DND-41 (cell line): ENCODE measurements around the gene CD22.

ENCODE experiments used
- EZH2 ChIP-seq: IDR thresholded peaks from 3 replicates; pipeline ENCODE4 v1.6.1; 2012; ENCODE audit warnings: borderline replicate concordance, low read depth, mild to moderate bottlenecking, moderate library complexity, low read length, inconsistent platforms; ENCODE audit not compliant: severe bottlenecking
- TF ChIP-seq, protein P1 (sequence below): IDR thresholded peaks from 2 replicates; pipeline ENCODE4 v1.5.1; 2012; ENCODE audit warnings: borderline replicate concordance, low read length, moderate library complexity, mild to moderate bottlenecking; ENCODE audit not compliant: poor library complexity, severe bottlenecking; ENCODE audit errors: extremely low read depth

DNA sequence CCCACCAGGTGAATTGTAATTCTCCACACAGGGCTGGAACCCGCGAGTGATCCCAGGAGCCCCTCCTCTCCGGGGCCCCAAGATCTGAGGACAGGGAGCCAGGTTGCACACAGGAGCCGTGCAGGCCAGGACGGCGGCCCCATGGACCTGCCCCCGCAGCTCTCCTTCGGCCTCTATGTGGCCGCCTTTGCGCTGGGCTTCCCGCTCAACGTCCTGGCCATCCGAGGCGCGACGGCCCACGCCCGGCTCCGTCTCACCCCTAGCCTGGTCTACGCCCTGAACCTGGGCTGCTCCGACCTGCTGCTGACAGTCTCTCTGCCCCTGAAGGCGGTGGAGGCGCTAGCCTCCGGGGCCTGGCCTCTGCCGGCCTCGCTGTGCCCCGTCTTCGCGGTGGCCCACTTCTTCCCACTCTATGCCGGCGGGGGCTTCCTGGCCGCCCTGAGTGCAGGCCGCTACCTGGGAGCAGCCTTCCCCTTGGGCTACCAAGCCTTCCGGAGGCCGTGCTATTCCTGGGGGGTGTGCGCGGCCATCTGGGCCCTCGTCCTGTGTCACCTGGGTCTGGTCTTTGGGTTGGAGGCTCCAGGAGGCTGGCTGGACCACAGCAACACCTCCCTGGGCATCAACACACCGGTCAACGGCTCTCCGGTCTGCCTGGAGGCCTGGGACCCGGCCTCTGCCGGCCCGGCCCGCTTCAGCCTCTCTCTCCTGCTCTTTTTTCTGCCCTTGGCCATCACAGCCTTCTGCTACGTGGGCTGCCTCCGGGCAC, 22.6 kb downstream of the CD22 start:
- TF ChIP-seq, protein P1, sequence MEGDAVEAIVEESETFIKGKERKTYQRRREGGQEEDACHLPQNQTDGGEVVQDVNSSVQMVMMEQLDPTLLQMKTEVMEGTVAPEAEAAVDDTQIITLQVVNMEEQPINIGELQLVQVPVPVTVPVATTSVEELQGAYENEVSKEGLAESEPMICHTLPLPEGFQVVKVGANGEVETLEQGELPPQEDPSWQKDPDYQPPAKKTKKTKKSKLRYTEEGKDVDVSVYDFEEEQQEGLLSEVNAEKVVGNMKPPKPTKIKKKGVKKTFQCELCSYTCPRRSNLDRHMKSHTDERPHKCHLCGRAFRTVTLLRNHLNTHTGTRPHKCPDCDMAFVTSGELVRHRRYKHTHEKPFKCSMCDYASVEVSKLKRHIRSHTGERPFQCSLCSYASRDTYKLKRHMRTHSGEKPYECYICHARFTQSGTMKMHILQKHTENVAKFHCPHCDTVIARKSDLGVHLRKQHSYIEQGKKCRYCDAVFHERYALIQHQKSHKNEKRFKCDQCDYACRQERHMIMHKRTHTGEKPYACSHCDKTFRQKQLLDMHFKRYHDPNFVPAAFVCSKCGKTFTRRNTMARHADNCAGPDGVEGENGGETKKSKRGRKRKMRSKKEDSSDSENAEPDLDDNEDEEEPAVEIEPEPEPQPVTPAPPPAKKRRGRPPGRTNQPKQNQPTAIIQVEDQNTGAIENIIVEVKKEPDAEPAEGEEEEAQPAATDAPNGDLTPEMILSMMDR: no peak
- no peak for TF ChIP-seq EZH2
